CD4-positive, alpha-beta T cell treated with Interleukin-4 for 1 hour (primary cell): ENCODE measurements around the gene PPP1R8.
A peak's percentile ranks its signal among the peaks of the same experiment; 100 is the strongest.
"Not testable (repeated sequence)": the region's sequence is repeated elsewhere in the genome, so short reads cannot be mapped to it uniquely, and the experiment has no call there.

Experiments
- DNase-seq, 2 donors: peaks; one replicate each; pipeline ENCODE4 v3.0.0-alpha.2; 2020 to 2022

PPP1R8 gene

GRCh38 chr1:27833470-27833869 is 2.9 kb downstream of the PPP1R8 start:
- DNase-seq: no peak

- no peak for DNase-seq
These were observed 4.5 kb downstream of the PPP1R8 start for GRCh38 chr1:27835046-27835445.

GRCh38 chr1:27835501-27835900 is 4.9 kb downstream of the PPP1R8 start:
- DNase-seq: no peak

GRCh38 chr1:27849951-27850350 is 19.4 kb downstream of the PPP1R8 start:
- no peak for DNase-seq

GRCh38 chr1:27855085-27855484 is 24.5 kb downstream of the PPP1R8 start:
- no peak for DNase-seq

GRCh38 chr1:27856561-27857343 is 26.2 kb downstream of the PPP1R8 start:
- DNase-seq: no peak

GRCh38 chr1:27857552-27857951 is 27.0 kb downstream of the PPP1R8 start:
- DNase-seq: not testable (repeated sequence)

- peak; percentile 85 for DNase-seq
These were observed 27.7 kb downstream of the PPP1R8 start for GRCh38 chr1:27858072-27858948.

GRCh38 chr1:27858949-27859576 is 28.5 kb downstream of the PPP1R8 start:
- DNase-seq: peak in 1 of 2 donors; percentile 26

- no peak for DNase-seq
These were observed 30.9 kb downstream of the PPP1R8 start for GRCh38 chr1:27861436-27861835.

GRCh38 chr1:27862004-27862403 is 31.4 kb downstream of the PPP1R8 start:
- no peak for DNase-seq

- peak; percentile 39 to 84 for DNase-seq
These were observed 32.3 kb downstream of the PPP1R8 start for GRCh38 chr1:27862671-27863537.

GRCh38 chr1:27863538-27863915 is 32.9 kb downstream of the PPP1R8 start:
- peak in 1 of 2 donors; percentile 65 for DNase-seq

GRCh38 chr1:27864264-27864895 is 33.8 kb downstream of the PPP1R8 start:
- DNase-seq: peak; percentile 55 to 71

- no peak for DNase-seq
These were observed 35.2 kb downstream of the PPP1R8 start for GRCh38 chr1:27865821-27866220.

- DNase-seq: no peak
These were observed 38.0 kb downstream of the PPP1R8 start for GRCh38 chr1:27868556-27868931.

GRCh38 chr1:27868932-27869718 is 38.5 kb downstream of the PPP1R8 start:
- peak; percentile 71 to 81 for DNase-seq

- DNase-seq: no peak
These were observed 39.1 kb downstream of the PPP1R8 start for GRCh38 chr1:27869719-27870085.

- not testable (repeated sequence) for DNase-seq
These were observed 40.5 kb downstream of the PPP1R8 start for GRCh38 chr1:27871076-27871475.

GRCh38 chr1:27872059-27872801 is 41.6 kb downstream of the PPP1R8 start, which contains the start of gene THEMIS2:
Gene THEMIS2 (plus strand): TSS chr1:27872544. CDS start chr1:27872572, 28 bp downstream.
- peak; percentile 79 to 82 for DNase-seq
